ENCODE results near the gene LRRC28. TPM values are rescaled to one million over a fixed set of nuclear protein-coding genes. Genes with fewer than 3 reads are reported as not detected.

LRRC28 gene
- 20.6 and 25.1 TPM in 2 replicates for total RNA-seq

GRCh38 chr15:99250857-99251841 is at the start of gene LRRC28:
LRRC28 (plus strand) TSS chr15:99251481; CDS start chr15:99255958, 4,477 bp downstream.

GRCh38 chr15:99249270-99249841 is 1.9 kb upstream of the LRRC28 start, which contains the start of gene TTC23:
TTC23 (minus strand) TSS chr15:99249581; CDS start chr15:99228712, 20,869 bp downstream.

Other genes with a start within 250 kb of the LRRC28 start
- gene PGPEP1L, start 243.7 kb upstream of the LRRC28 start, total RNA-seq = not detected in 2 replicates
- gene SYNM, start 146.4 kb upstream of the LRRC28 start, total RNA-seq = 5.6 and 9.6 TPM in 2 replicates
- gene TTC23, start 1.9 kb upstream of the LRRC28 start, total RNA-seq = 26.2 and 28.4 TPM in 2 replicates